ENCODE data around the gene ZBTB18.

Gene ZBTB18

DNA sequence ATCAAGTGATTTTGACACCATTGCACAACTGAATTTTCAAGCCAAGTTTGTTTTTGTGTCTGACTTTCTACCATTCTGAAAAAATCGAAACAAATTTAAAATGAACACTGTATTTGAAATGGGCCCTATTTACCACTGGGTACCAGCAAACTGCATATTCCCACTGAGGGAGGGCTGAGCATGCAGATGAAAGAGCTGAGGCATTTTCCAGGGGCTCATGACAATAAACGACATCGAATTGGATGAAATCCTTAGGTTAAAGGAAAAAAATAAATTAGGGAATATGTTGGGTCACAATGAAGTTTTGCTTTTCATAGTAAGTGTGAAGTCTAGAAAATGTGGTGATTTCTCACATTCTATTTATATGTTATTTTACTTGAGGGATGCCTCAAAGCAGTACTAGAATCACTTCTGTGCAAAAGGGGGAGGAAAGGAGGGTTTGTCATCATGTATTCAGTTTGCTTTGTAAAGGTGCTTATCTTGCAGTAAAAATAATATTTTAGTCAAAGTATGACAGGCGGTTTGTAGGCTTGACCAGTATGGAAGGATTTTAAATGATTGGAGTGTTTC is 11.2 kb downstream of the ZBTB18 start:
- no peak for DNase-seq
- peaks cover 13% of the 10 kb centered on the region for H3K4me1 Mint-ChIP-seq (ENCODE audit: low read depth)
- H3K9me3 Mint-ChIP-seq, result no peaks in the 10 kb centered on the region
- no peak overlapping the region for H3K27ac Mint-ChIP-seq
- H3K36me3 Mint-ChIP-seq (ENCODE audit: low read depth), result peaks cover 3% of the 10 kb centered on the region
- H3K4me3 Mint-ChIP-seq, result no peak overlapping the region
- H3K27me3 Mint-ChIP-seq, result no peaks in the 10 kb centered on the region

DNA sequence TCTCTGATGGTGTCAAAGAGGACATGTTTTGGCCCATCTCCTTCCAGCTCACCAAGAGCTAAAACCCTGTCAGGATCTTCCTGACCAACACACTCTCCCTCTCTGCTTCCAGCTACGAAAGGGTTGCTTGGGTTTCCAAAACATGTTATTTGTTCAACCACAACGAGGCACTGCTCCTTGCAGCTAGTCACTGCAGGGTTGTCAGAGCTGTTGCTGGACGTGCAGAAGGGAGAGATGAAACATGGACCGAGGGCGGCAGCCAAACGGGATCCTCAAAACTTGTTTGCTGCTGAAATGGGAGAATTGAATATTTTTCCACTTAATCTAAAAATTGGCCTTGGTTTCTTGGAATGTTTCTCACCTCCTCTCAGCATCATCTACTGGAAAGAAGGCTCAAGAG is 12.4 kb downstream of the ZBTB18 start:
- no peak overlapping the region for H3K4me3 Mint-ChIP-seq

DNA sequence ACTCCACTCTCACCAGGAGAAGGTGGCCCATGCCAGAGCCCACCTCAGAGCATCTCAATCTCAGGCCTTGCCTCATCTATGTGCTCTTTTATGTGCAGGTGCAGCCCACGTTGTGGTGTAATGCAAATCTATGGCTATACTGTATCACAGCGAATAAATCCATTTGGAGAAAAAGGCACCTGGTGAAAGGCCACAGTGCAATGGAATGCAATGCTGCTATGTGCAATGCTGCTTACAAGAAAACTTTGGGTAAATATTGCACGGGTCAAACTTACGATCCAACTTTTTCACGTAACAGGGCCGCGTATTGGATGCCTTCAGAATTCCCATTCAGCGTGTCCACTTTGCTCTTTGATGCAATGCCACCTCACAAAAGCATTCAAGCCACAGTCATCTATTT is 13.5 kb downstream of the ZBTB18 start:
- DNase-seq, result no peak
- Mint-ChIP-seq H3K36me3 (ENCODE audit: low read depth) (no peaks in the 10 kb centered on the region), H3K27ac (no peak overlapping the region), H3K4me1 (ENCODE audit: low read depth) (peaks cover 18% of the 10 kb centered on the region), H3K4me3 (no peak overlapping the region), H3K9me3 (no peaks in the 10 kb centered on the region), H3K27me3 (no peaks in the 10 kb centered on the region)

More for the DNA sequence above, 12.4 kb downstream of the ZBTB18 start:
- Mint-ChIP-seq H3K27ac (no peak overlapping the region), H3K36me3 (ENCODE audit: low read depth) (no peaks in the 10 kb centered on the region), H3K27me3 (no peaks in the 10 kb centered on the region), H3K4me1 (ENCODE audit: low read depth) (peaks cover 15% of the 10 kb centered on the region), H3K9me3 (no peaks in the 10 kb centered on the region)
- no peak for DNase-seq

DNA sequence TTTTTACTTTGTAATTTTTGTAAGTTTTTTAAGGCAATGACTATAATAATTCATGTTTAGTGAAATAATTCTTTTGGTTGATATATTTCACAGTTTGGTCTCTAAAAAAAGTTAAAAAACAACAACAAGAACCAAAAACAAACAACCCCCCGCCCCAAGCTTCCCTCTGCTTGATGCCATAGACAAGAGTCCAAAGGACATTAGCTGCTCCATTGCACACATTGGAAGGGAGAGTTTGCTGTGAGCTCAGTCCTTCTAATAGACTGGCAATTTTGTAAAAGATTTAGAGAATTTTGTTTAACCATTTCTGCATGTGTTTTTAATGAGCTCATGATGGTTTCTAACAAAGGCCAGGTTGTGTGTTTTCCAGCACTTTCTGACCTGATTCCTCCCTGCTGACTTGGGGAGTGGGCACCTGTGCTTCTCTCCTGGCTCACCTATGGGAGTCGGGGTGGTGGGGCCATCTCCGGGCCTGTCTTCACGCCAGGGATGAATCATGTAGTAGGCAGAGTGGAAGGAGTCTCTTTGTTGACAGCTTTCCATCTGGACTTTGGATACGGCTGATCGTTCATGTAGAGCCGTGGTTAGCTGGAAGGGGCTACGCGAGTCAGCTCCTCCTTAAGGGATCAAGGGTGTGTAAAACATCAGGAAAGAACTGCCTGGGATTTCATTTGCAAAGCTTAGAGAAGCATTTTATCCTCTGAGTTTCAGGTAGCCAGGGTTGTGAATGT is 14.1 kb downstream of the ZBTB18 start:
- H3K4me1 Mint-ChIP-seq (ENCODE audit: low read depth), result peaks cover 18% of the 10 kb centered on the region
- H3K27ac Mint-ChIP-seq, result no peak overlapping the region
- no peak overlapping the region for H3K4me3 Mint-ChIP-seq
- DNase-seq, result no peak
- no peaks in the 10 kb centered on the region for H3K36me3 Mint-ChIP-seq (ENCODE audit: low read depth)
- H3K27me3 Mint-ChIP-seq, result no peaks in the 10 kb centered on the region
- H3K9me3 Mint-ChIP-seq, result no peaks in the 10 kb centered on the region

DNA sequence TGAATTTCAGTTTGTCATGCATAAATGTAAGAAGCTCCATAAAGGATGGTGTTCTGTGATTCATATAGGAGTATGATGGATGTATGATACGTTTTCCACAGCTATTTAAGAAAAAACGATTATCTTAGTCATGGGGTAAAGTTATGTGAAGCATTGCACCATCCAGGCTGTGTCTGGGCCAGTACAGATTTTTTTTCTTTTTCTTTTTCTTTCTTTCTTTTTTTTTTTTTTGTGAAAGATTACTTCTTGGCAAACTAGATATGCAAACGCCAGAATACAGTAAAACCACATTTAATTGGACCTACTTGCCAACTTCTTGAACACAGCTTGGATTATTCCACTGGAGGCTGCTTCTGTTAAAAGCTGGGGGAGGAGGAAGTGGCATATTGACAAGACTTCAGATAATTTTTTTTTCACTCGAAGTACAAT is 14.9 kb downstream of the ZBTB18 start:
- Mint-ChIP-seq H3K36me3 (ENCODE audit: low read depth) (no peaks in the 10 kb centered on the region), H3K9me3 (no peaks in the 10 kb centered on the region), H3K4me3 (no peak overlapping the region), H3K27me3 (no peaks in the 10 kb centered on the region), H3K27ac (no peak overlapping the region), H3K4me1 (ENCODE audit: low read depth) (peaks cover 18% of the 10 kb centered on the region)
- no peak for DNase-seq

DNA sequence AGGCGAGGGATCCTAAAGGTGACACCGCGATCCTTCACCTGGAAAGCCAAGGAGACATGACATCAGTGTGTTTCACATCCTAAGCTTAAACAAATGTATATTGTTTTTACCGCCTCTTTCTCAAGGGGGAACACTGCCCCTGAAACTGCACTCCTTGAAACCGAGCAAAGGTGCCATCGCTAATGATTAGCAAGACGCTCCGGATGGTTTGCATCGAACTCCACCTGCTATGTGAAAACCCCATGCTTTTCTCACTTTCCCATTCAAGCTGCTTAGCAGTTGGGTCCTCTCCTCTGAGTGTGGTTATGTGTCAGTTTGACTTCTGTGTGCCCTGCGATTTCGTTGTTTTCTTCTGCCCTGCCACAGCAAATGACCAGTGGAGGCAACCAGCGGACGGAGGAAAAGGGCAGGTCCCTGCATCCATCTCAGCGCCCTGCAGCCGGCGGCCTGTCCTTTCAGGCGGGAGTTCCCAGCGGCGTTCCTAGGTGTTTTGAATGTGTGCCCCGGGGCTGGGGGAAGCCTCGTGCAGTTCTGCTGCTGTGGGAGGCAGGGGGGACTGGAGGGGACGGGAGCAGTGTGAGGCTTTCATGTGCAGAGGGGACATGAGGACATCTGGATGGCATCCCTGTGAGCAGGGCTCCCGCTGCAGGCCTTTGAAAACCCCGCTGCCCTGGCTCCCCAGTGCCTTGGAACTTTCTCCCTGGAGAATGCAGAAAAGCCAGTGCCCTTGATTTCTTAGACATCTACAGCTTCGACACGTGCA is 16.1 kb downstream of the ZBTB18 start:
- Mint-ChIP-seq H3K4me3 (no peak overlapping the region), H3K36me3 (ENCODE audit: low read depth) (no peaks in the 10 kb centered on the region), H3K9me3 (no peaks in the 10 kb centered on the region), H3K4me1 (ENCODE audit: low read depth) (peaks cover 18% of the 10 kb centered on the region), H3K27ac (no peak overlapping the region), H3K27me3 (no peaks in the 10 kb centered on the region)
- DNase-seq, result no peak

DNA sequence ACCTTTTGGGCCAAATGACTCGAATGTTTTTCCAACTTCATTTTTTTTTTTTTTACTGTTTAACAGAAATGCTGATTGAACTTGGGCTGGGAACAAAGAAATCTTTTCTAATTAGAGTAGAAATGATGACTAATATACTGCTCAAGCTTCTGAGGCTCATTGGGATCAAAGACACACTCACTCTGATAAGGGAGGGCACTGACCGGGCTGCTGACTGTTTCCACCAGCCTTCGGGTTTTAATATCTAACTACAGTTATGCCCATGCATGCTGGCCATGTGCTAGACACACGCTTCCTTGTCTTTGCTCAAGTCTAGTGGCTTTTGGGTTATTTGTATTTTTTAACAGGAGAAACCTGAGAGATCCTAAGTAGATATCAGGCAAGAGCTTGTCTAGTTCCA is 16.8 kb downstream of the ZBTB18 start:
- no peaks in the 10 kb centered on the region for H3K27me3 Mint-ChIP-seq
- H3K4me1 Mint-ChIP-seq (ENCODE audit: low read depth), result peaks cover 18% of the 10 kb centered on the region
- H3K9me3 Mint-ChIP-seq, result no peaks in the 10 kb centered on the region
- H3K36me3 Mint-ChIP-seq (ENCODE audit: low read depth), result no peaks in the 10 kb centered on the region
- no peak for DNase-seq
- H3K27ac Mint-ChIP-seq, result peak overlapping the region; percentile 12
- no peak overlapping the region for H3K4me3 Mint-ChIP-seq

DNA sequence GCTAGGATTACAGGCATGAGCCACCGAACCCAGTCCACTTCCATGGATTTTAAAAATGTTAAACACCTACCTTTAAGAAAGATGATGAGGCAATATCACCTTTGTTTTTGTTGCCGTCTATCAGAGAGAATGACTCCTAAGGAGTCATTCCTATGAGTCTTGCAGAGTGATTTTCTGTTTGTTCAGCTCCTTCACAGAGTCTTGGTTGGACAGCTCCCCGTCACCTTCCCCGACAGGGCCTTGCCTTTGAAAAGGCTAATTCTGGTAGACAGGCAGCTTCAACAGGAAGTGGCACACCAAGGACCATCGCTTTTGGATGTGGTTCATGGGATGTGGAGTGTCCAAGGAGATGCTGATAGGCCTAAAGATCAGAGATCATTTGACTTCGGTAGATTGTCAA is 17.5 kb downstream of the ZBTB18 start:
- H3K9me3 Mint-ChIP-seq, result no peaks in the 10 kb centered on the region
- no peak overlapping the region for H3K27ac Mint-ChIP-seq
- H3K4me1 Mint-ChIP-seq (ENCODE audit: low read depth), result peaks cover 18% of the 10 kb centered on the region
- H3K4me3 Mint-ChIP-seq, result no peak overlapping the region
- no peaks in the 10 kb centered on the region for H3K27me3 Mint-ChIP-seq
- no peaks in the 10 kb centered on the region for H3K36me3 Mint-ChIP-seq (ENCODE audit: low read depth)
- no peak for DNase-seq

DNA sequence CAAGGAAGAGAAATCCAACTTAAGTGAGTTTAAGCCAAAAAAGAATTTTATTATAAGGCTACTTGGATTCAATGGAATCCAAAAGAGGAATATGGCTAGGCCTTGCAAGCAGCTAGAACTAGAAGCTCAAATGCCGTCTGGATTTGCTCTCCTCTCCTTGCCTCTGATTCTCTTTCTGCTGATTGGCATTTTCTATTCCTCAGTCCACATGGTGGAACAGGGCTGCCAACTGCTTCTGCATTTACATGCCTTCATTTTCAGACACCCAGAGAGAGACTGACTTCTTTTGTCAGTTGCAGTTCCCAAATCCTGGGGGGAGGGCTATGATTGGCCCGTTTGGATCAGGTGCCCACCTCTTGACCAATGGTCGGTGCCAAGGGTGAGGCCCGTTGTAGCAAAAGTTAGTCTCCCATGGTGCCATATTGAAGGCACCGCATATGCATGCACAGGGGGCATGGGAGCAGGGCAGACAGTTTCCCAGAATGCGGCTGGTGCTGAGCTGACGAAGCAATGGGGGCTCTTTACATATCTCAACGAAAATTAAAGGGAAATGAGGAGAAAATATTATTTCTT is 18.3 kb downstream of the ZBTB18 start:
- no peak overlapping the region for H3K27ac Mint-ChIP-seq
- no peaks in the 10 kb centered on the region for H3K36me3 Mint-ChIP-seq (ENCODE audit: low read depth)

DNA sequence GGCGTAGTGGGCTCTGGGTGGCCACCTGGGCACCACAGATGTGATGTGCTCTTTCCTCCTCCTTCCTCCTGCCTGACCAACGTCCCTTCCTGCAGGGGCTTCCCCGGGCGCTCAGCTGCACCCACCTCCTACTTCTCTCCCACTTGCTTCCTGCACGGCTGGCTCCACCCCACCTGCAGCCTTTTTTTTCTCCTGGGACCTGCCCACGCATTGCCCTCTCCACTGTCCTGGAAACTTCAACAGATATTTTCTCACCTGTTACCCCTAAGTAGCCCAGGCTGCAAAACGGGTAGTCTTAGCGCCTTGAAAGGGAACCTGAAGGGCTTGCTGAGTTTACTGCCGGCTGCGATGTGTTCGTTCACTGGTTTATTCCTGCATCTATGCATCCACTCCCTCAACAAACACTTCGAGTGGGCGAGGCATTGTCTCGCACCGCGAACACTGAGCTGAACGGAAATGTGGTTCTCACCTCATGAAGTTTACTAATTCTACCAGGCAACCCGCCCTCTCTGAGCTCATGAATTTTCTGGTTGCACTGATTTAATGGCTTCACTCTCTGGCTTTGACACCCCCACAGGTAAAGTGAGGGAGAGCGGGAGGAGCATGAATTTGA is 23.6 kb downstream of the ZBTB18 start:
- DNase-seq, result peak; percentile 61
- H3K4me3 Mint-ChIP-seq, result peak overlapping the region; percentile 65
- H3K27ac Mint-ChIP-seq, result peak overlapping the region; percentile 26
- H3K4me1 Mint-ChIP-seq (ENCODE audit: low read depth), result peaks cover 30% of the 10 kb centered on the region
- H3K27me3 Mint-ChIP-seq, result no peaks in the 10 kb centered on the region
- no peaks in the 10 kb centered on the region for H3K36me3 Mint-ChIP-seq (ENCODE audit: low read depth)
- H3K9me3 Mint-ChIP-seq, result no peaks in the 10 kb centered on the region

More for the DNA sequence above, 18.3 kb downstream of the ZBTB18 start:
- H3K9me3 Mint-ChIP-seq, result no peaks in the 10 kb centered on the region
- no peaks in the 10 kb centered on the region for H3K27me3 Mint-ChIP-seq
- H3K4me3 Mint-ChIP-seq, result no peak overlapping the region
- no peak for DNase-seq
- H3K4me1 Mint-ChIP-seq (ENCODE audit: low read depth), result peaks cover 26% of the 10 kb centered on the region

DNA sequence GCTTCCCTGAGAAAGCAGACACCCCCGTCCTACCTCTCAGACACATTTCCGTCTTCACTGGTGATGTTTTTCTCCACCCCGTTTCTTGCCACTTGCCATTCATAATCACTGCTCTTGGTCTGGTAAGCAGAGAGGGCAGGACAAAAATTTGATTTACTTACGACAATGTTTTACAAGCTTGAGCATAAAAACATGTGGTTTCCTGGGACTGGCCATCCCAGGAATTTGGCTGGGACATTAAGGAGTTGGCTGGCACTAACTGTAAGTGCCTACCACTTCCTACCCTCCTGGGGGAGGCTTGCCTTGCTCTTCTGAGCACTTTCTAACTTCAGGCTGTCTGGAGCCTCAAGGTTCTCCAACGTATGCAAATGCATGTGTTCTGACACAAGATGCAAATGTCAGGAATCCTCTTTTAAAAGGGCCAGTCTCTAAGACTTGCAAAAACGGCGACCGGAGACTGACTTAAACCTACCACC is 24.2 kb downstream of the ZBTB18 start:
- H3K36me3 Mint-ChIP-seq (ENCODE audit: low read depth), result no peaks in the 10 kb centered on the region
- H3K4me1 Mint-ChIP-seq (ENCODE audit: low read depth), result peaks cover 30% of the 10 kb centered on the region
- no peaks in the 10 kb centered on the region for H3K27me3 Mint-ChIP-seq
- H3K9me3 Mint-ChIP-seq, result no peaks in the 10 kb centered on the region
- no peak overlapping the region for H3K27ac Mint-ChIP-seq
- H3K4me3 Mint-ChIP-seq, result peak overlapping the region; percentile 65
- DNase-seq, result no peak

DNA sequence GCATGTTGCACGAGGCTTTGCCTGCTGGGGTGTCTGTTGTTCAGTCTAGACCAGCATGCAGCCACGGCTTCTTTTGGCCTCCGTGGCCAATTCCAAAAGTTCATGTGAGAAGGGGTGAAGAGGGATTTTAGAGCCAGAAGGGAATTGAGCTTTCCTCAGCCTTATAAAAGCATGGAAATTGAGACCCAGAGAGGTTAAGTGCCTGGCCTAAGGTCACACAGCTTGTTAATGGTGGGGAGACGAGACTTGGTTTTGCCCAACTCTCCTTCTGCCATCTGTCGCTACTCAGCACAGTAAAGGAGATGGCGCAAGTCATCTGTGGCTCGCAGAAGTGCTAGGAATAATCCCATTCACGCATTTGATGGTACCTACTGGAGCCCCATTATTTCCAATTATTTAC is 25.7 kb downstream of the ZBTB18 start:
- H3K4me3 Mint-ChIP-seq, result no peak overlapping the region
- no peaks in the 10 kb centered on the region for H3K27me3 Mint-ChIP-seq
- peaks cover 30% of the 10 kb centered on the region for H3K4me1 Mint-ChIP-seq (ENCODE audit: low read depth)
- H3K27ac Mint-ChIP-seq, result no peak overlapping the region
- H3K9me3 Mint-ChIP-seq, result no peaks in the 10 kb centered on the region
- DNase-seq, result no peak
- no peaks in the 10 kb centered on the region for H3K36me3 Mint-ChIP-seq (ENCODE audit: low read depth)

DNA sequence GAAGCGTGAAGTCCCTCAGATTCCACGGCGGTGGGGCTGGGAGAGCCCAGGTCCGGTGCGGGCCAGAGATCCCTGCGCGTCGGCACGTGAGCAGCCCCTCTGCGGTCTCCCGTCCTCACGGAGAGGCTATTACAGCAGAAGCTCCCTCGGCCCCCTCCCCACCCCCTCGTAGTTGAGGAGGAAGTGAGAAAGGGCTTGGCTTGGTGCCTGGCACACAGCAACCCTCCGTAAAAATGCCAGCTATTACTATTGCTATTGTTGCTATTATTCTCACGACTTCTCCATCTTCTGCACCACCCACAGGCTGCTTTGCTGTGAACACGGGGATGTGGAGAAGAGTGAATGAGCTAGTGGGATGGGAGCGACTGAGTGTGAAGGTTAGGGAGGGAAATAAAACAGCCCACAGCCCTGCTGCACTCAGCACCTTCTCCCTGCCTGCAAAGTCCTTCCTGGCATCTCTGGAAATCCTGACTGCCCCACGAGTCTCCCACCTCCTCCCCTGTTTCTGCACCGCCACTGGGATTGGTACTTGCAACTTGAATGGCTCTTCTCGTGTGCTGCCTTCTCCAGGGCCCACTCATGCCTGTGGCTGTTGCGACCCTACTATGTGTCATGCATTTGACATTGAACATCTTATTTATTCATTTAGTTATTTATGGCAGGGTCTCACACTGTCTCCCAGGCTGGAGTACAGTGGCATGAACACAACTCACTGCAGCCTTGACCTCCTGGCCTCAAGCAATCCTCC is 26.6 kb downstream of the ZBTB18 start:
- H3K36me3 Mint-ChIP-seq (ENCODE audit: low read depth), result no peaks in the 10 kb centered on the region
- H3K27ac Mint-ChIP-seq, result no peak overlapping the region
- no peak for DNase-seq
- no peaks in the 10 kb centered on the region for H3K9me3 Mint-ChIP-seq
- H3K27me3 Mint-ChIP-seq, result peaks cover 2% of the 10 kb centered on the region
- no peak overlapping the region for H3K4me3 Mint-ChIP-seq
- H3K4me1 Mint-ChIP-seq (ENCODE audit: low read depth), result peaks cover 30% of the 10 kb centered on the region
